ENCODE data around the gene CYSRT1.
A peak's percentile ranks its signal among the peaks of the same experiment; 100 is the strongest.

Gene CYSRT1

DNA sequence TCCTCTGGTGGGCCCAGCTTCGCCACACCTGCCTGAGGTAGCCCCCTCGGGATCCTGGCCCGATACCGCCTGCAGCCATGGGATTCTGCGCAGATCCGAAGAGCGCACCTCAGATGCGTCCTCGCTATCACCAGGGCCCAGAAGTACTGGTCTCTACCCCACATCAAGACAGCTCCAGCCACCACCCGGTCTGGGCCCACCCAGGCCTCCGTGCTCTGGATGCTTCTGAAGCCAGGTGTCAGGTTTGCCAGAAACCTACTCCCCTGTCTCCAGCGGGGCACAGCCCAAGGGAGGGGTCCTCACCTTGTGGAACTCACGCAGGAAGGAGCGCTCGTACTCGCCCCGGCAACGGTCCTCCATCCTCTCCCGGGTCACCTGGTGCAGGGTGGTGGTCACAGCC, 39.1 kb upstream of the CYSRT1 start:
- Histone ChIP-seq H3K27ac (ENCODE audit: low read depth, low read length) (no peak overlapping the region), H3K4ac (ENCODE audit: low read depth, low read length) (no peak overlapping the region), H2BK120ac (ENCODE audit: insufficient read depth, low read length, poor library complexity) (no peak overlapping the region), H4K12ac (ENCODE audit: low read depth, low read length) (no peak overlapping the region), H3K36me3 (ENCODE audit: control insufficient read depth in 1 of 2, insufficient read depth in 2 of 2, low read length in 2 of 2) (peaks cover 69 to 72% of the 10 kb centered on the region in 2 experiments), H3K9me3 (ENCODE audit: insufficient read depth, low read depth, low read length) (peaks cover 2% of the 10 kb centered on the region), H3K9ac (ENCODE audit: low read length) (no peak overlapping the region), H2AFZ (ENCODE audit: insufficient read depth, low read length, poor library complexity) (no peak overlapping the region), H3K4me3 (ENCODE audit: low read depth, low read length) (no peak overlapping the region), H3K79me1 (ENCODE audit: low read length) (peaks cover 5% of the 10 kb centered on the region), H2BK5ac (ENCODE audit: low read depth, low read length, poor library complexity) (no peak overlapping the region), H3K27me3 (ENCODE audit: insufficient read depth, low read length) (no peaks in the 10 kb centered on the region), H4K91ac (ENCODE audit: low read depth, low read length) (no peak overlapping the region), H3K79me2 (ENCODE audit: control insufficient read depth, insufficient read depth, low read length, poor library complexity) (peaks cover 8% of the 10 kb centered on the region), H3K4me1 (ENCODE audit: control insufficient read depth in 1 of 2, insufficient read depth in 2 of 2, low read length in 2 of 2) (peaks cover 17 to 18% of the 10 kb centered on the region in 2 experiments), H3K4me2 (ENCODE audit: low read length) (no peak overlapping the region), H3K23ac (ENCODE audit: low read length) (no peak overlapping the region), H3K18ac (ENCODE audit: low read length) (no peak overlapping the region), H3K14ac (ENCODE audit: low read length) (no peak overlapping the region), H4K8ac (ENCODE audit: low read depth, low read length) (no peak overlapping the region), H2AK5ac (ENCODE audit: low read length) (no peak overlapping the region), H2BK12ac (ENCODE audit: low read length) (no peak overlapping the region)
- no peak for DNase-seq
- WGBS (ENCODE audit: extremely low coverage, insufficient coverage, insufficient read length), result no CpG with 5 or more reads among the region's 19 CpGs

GRCh38 chr9:137186385-137186784, 38.6 kb upstream of the CYSRT1 start:
- Histone ChIP-seq H3K4me1 (ENCODE audit: control insufficient read depth in 1 of 2, insufficient read depth in 2 of 2, low read length in 2 of 2) (peaks cover 17 to 18% of the 10 kb centered on the region in 2 experiments), H2BK12ac (ENCODE audit: low read length) (no peak overlapping the region)
- WGBS (ENCODE audit: extremely low coverage, insufficient coverage, insufficient read length), result no CpG with 5 or more reads among the region's 6 CpGs

DNA sequence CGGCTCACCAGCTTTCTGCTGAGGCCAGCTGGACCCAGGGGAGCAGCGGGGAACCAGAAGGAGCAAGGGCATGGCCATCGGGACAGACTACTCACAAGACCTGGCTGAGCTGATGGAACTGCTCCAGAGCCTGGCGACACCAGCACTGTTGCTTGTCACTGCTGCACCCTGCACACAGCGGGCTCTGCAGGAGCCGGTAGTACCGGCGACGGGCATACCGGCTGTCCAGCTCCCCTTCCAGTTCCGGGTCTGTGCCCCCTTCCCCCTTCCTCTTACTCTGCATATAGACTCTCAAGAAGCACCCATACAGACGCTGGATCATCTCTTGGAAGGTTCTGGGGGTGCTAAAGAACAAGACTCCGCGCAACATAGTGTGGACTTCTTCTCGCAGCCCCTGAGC, 37.6 kb upstream of the CYSRT1 start:
- H3K14ac ChIP-seq (ENCODE audit: low read length), result no peak overlapping the region
- no peaks in the 10 kb centered on the region for H3K27me3 ChIP-seq (ENCODE audit: insufficient read depth, low read length)
- peak overlapping the region; percentile 93 for H3K4me3 ChIP-seq (ENCODE audit: low read depth, low read length)
- H2AK5ac ChIP-seq (ENCODE audit: low read length), result no peak overlapping the region
- H2BK120ac ChIP-seq (ENCODE audit: insufficient read depth, low read length, poor library complexity), result no peak overlapping the region
- H4K91ac ChIP-seq (ENCODE audit: low read depth, low read length), result no peak overlapping the region
- no peak overlapping the region for H2AFZ ChIP-seq (ENCODE audit: insufficient read depth, low read length, poor library complexity)
- peaks cover 17 to 18% of the 10 kb centered on the region in 2 experiments for H3K4me1 ChIP-seq (ENCODE audit: control insufficient read depth in 1 of 2, insufficient read depth in 2 of 2, low read length in 2 of 2)
- peaks cover 5% of the 10 kb centered on the region for H3K79me1 ChIP-seq (ENCODE audit: low read length)
- peaks cover 2% of the 10 kb centered on the region for H3K9me3 ChIP-seq (ENCODE audit: insufficient read depth, low read depth, low read length)
- no CpG with 5 or more reads among the region's 15 CpGs for WGBS (ENCODE audit: extremely low coverage, insufficient coverage, insufficient read length)
- peak overlapping the region; percentile 78 for H3K18ac ChIP-seq (ENCODE audit: low read length)
- peaks cover 71 to 72% of the 10 kb centered on the region in 2 experiments for H3K36me3 ChIP-seq (ENCODE audit: control insufficient read depth in 1 of 2, insufficient read depth in 2 of 2, low read length in 2 of 2)
- H3K4ac ChIP-seq (ENCODE audit: low read depth, low read length), result peak overlapping the region; percentile 77
- H3K4me2 ChIP-seq (ENCODE audit: low read length), result peak overlapping the region; percentile 90
- H2BK5ac ChIP-seq (ENCODE audit: low read depth, low read length, poor library complexity), result no peak overlapping the region
- peaks cover 8% of the 10 kb centered on the region for H3K79me2 ChIP-seq (ENCODE audit: control insufficient read depth, insufficient read depth, low read length, poor library complexity)
- H4K12ac ChIP-seq (ENCODE audit: low read depth, low read length), result peak overlapping the region; percentile 71
- no peak overlapping the region for H3K9ac ChIP-seq (ENCODE audit: low read length)
- DNase-seq, result no peak
- no peak overlapping the region for H3K23ac ChIP-seq (ENCODE audit: low read length)
- H4K8ac ChIP-seq (ENCODE audit: low read depth, low read length), result peak overlapping the region; percentile 97
- no peak overlapping the region for H2BK12ac ChIP-seq (ENCODE audit: low read length)
- H3K27ac ChIP-seq (ENCODE audit: low read depth, low read length), result no peak overlapping the region

More at GRCh38 chr9:137186385-137186784, 38.6 kb upstream of the CYSRT1 start:
- no peak overlapping the region for H3K4me2 ChIP-seq (ENCODE audit: low read length)
- H3K4ac ChIP-seq (ENCODE audit: low read depth, low read length), result no peak overlapping the region
- H3K9me3 ChIP-seq (ENCODE audit: insufficient read depth, low read depth, low read length), result peaks cover 2% of the 10 kb centered on the region
- H3K79me2 ChIP-seq (ENCODE audit: control insufficient read depth, insufficient read depth, low read length, poor library complexity), result peaks cover 8% of the 10 kb centered on the region
- H3K27ac ChIP-seq (ENCODE audit: low read depth, low read length), result no peak overlapping the region
- H3K23ac ChIP-seq (ENCODE audit: low read length), result no peak overlapping the region
- no peak overlapping the region for H4K91ac ChIP-seq (ENCODE audit: low read depth, low read length)
- H3K36me3 ChIP-seq (ENCODE audit: control insufficient read depth in 1 of 2, insufficient read depth in 2 of 2, low read length in 2 of 2), result peaks cover 69 to 72% of the 10 kb centered on the region in 2 experiments
- no peak overlapping the region for H3K4me3 ChIP-seq (ENCODE audit: low read depth, low read length)
- no peaks in the 10 kb centered on the region for H3K27me3 ChIP-seq (ENCODE audit: insufficient read depth, low read length)
- H3K18ac ChIP-seq (ENCODE audit: low read length), result no peak overlapping the region
- H4K8ac ChIP-seq (ENCODE audit: low read depth, low read length), result no peak overlapping the region
- no peak overlapping the region for H3K9ac ChIP-seq (ENCODE audit: low read length)
- H2AFZ ChIP-seq (ENCODE audit: insufficient read depth, low read length, poor library complexity), result no peak overlapping the region
- H3K14ac ChIP-seq (ENCODE audit: low read length), result no peak overlapping the region
- H2BK5ac ChIP-seq (ENCODE audit: low read depth, low read length, poor library complexity), result no peak overlapping the region
- H2AK5ac ChIP-seq (ENCODE audit: low read length), result no peak overlapping the region
- DNase-seq, result no peak
- H2BK120ac ChIP-seq (ENCODE audit: insufficient read depth, low read length, poor library complexity), result no peak overlapping the region
- no peak overlapping the region for H4K12ac ChIP-seq (ENCODE audit: low read depth, low read length)
- H3K79me1 ChIP-seq (ENCODE audit: low read length), result peaks cover 5% of the 10 kb centered on the region

DNA sequence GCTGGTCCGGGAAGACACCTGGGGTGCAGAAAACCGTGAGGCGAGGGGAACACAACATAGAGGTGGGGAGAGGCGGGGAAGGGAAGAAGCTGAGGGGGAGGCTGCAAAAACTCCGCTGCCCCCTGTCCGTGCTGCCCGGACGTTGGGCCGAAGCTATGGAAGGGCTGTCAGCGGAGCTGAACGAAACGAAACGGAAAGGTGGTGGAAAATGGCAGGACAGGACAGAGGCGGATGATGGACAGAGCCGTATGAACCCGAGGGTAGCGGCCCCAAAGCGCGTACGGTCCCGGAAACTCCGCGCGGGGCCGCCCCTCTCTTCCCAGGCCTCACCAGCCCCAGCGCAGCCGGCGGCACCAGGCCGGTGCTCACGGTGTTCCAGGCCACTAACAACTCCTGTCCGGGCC, 36.9 kb upstream of the CYSRT1 start:
- no CpG with 5 or more reads among the region's 31 CpGs for WGBS (ENCODE audit: extremely low coverage, insufficient coverage, insufficient read length)
- peak overlapping the region; percentile 77 for H2AFZ ChIP-seq (ENCODE audit: insufficient read depth, low read length, poor library complexity)
- H4K91ac ChIP-seq (ENCODE audit: low read depth, low read length), result peak overlapping the region; percentile 72

More for the DNA sequence above, 36.9 kb upstream of the CYSRT1 start:
- Histone ChIP-seq H3K4ac (ENCODE audit: low read depth, low read length) (peak overlapping the region; percentile 77), H3K4me1 (ENCODE audit: control insufficient read depth in 1 of 2, insufficient read depth in 2 of 2, low read length in 2 of 2) (peaks cover 17 to 18% of the 10 kb centered on the region in 2 experiments), H3K79me1 (ENCODE audit: low read length) (peaks cover 5% of the 10 kb centered on the region), H3K27me3 (ENCODE audit: insufficient read depth, low read length) (no peaks in the 10 kb centered on the region), H3K27ac (ENCODE audit: low read depth, low read length) (peak overlapping the region; percentile 25), H3K18ac (ENCODE audit: low read length) (peak overlapping the region; percentile 78), H3K9me3 (ENCODE audit: insufficient read depth, low read depth, low read length) (peaks cover 2% of the 10 kb centered on the region), H3K4me2 (ENCODE audit: low read length) (peak overlapping the region; percentile 90), H4K8ac (ENCODE audit: low read depth, low read length) (peak overlapping the region; percentile 97), H2AK5ac (ENCODE audit: low read length) (peak overlapping the region; percentile 75), H3K9ac (ENCODE audit: low read length) (peak overlapping the region; percentile 94), H2BK12ac (ENCODE audit: low read length) (no peak overlapping the region), H3K14ac (ENCODE audit: low read length) (peak overlapping the region; percentile 75), H2BK120ac (ENCODE audit: insufficient read depth, low read length, poor library complexity) (peak overlapping the region; percentile 29), H4K12ac (ENCODE audit: low read depth, low read length) (peak overlapping the region; percentile 71), H3K23ac (ENCODE audit: low read length) (no peak overlapping the region), H3K4me3 (ENCODE audit: low read depth, low read length) (peak overlapping the region; percentile 93), H3K36me3 (ENCODE audit: control insufficient read depth in 1 of 2, insufficient read depth in 2 of 2, low read length in 2 of 2) (peaks cover 65 to 69% of the 10 kb centered on the region in 2 experiments), H2BK5ac (ENCODE audit: low read depth, low read length, poor library complexity) (no peak overlapping the region), H3K79me2 (ENCODE audit: control insufficient read depth, insufficient read depth, low read length, poor library complexity) (peaks cover 8% of the 10 kb centered on the region)
- DNase-seq, result no peak
